H1 (cell line): Measurements from ENCODE around the gene SLC66A1. TPM values are rescaled to one million over a fixed set of nuclear protein-coding genes. Genes with fewer than 3 reads are reported as not detected.

ENCODE experiments used
- CTCF ChIA-PET: fragments of 300-600 bp; sonication (Branson Sonifier 250); formaldehyde crosslinking; loops from one replicate; lab custom pipeline; 2021; ENCODE audit not compliant: partially characterized antibody; lab: Charles Lee
- POLR2A ChIA-PET: fragments of 300-600 bp; sonication (Branson Sonifier 250); formaldehyde crosslinking; loops from one replicate; lab custom pipeline; 2021; ENCODE audit warnings: inconsistent platforms; ENCODE audit not compliant: partially characterized antibody; lab: Charles Lee
- DNase-seq, 2 experiments: peaks; one replicate each; pipeline versions ENCODE4 v3.0.0 to v3.0.0-alpha.2; 2010 to 2022; ENCODE audit warnings: low spot score in 2 of 2, low read depth in 1 of 2, mixed read lengths in 1 of 2
- FAIRE-seq: peaks from 2 replicates; lab custom pipeline; 2011; peaks lifted over from hg19 to GRCh38; lab: Jason Lieb, UNC
- H2AFZ ChIP-seq: 2 replicates; pipeline ENCODE4 v1.8.1; 2012; ENCODE audit warnings: low read length, inconsistent platforms
- H2AK5ac ChIP-seq: 2 replicates; pipeline ENCODE4 v1.6.1; 2013; ENCODE audit warnings: low read depth, low read length
- H2BK120ac ChIP-seq: replicated peaks from 2 replicates; pipeline ENCODE3; 2013; ENCODE audit warnings: low read depth, low read length, inconsistent platforms
- H2BK12ac ChIP-seq: 2 replicates; pipeline ENCODE4 v1.6.1; 2013; ENCODE audit warnings: low read depth, low read length
- H2BK15ac ChIP-seq: 2 replicates; pipeline ENCODE4 v1.6.1; 2013; ENCODE audit warnings: low read length
- H2BK20ac ChIP-seq: 2 replicates; pipeline ENCODE4 v1.6.1; 2013; ENCODE audit warnings: low read length
- H2BK5ac ChIP-seq: 2 replicates; pipeline ENCODE4 v1.6.1; 2013; ENCODE audit warnings: low read depth, low read length
- H3K14ac ChIP-seq: 2 replicates; pipeline ENCODE4 v1.6.1; 2013; ENCODE audit warnings: inconsistent platforms; ENCODE audit not compliant: insufficient read length
- H3K18ac ChIP-seq: 2 replicates; pipeline ENCODE4 v1.6.1; 2013; ENCODE audit warnings: low read length; ENCODE audit errors: extremely low read depth
- H3K23ac ChIP-seq: 2 replicates; pipeline ENCODE4 v1.6.1; 2013; ENCODE audit warnings: inconsistent platforms; ENCODE audit not compliant: insufficient read length
- H3K23me2 ChIP-seq: 2 replicates; pipeline ENCODE4 v1.6.1; 2013; ENCODE audit warnings: low read depth, low read length
- H3K27ac ChIP-seq: 2 replicates; pipeline ENCODE4 v1.6.1; 2011; ENCODE audit warnings: low read depth, low read length, inconsistent platforms
- H3K27me3 ChIP-seq, 4 experiments: replicated peaks in 1 of 4; 1 replicate in 1 of 4; 2 replicates in 3 of 4; pipeline versions ENCODE4 v1.6.1 to v1.8.1; 2011 to 2013; ENCODE audit warnings: low read length in 3 of 4, mild to moderate bottlenecking in 3 of 4, inconsistent platforms in 2 of 4, mixed read lengths in 2 of 4, moderate library complexity in 1 of 4; ENCODE audit not compliant: control insufficient read depth in 3 of 4, insufficient read depth in 3 of 4; ENCODE audit errors: extremely low read depth in 1 of 4
- H3K36me3 ChIP-seq, 4 experiments: 2 replicates each; pipeline versions ENCODE4 v1.6.1 to v1.8.1; 2011 to 2013; ENCODE audit warnings: mild to moderate bottlenecking in 4 of 4, low read length in 3 of 4, moderate library complexity in 2 of 4, control low read depth in 1 of 4, inconsistent platforms in 1 of 4; ENCODE audit not compliant: insufficient read depth in 4 of 4, control insufficient read depth in 2 of 4
- H3K4ac ChIP-seq: replicated peaks from 2 replicates; pipeline ENCODE3; 2013; ENCODE audit warnings: low read length, low read depth, mixed read lengths, inconsistent platforms; ENCODE audit not compliant: insufficient read length
- H3K4me1 ChIP-seq, 4 experiments: replicated peaks in 1 of 4; 1 replicate in 1 of 4; 2 replicates in 3 of 4; pipeline versions ENCODE4 v1.6.1 to v1.8.1; 2011 to 2013; ENCODE audit warnings: low read length in 3 of 4, inconsistent platforms in 2 of 4, mixed read lengths in 1 of 4; ENCODE audit not compliant: insufficient read depth in 4 of 4, control insufficient read depth in 3 of 4
- H3K4me2 ChIP-seq, 2 experiments: 2 replicates each; pipeline versions ENCODE4 v1.6.1 to v1.8.1; 2011 to 2013; ENCODE audit warnings: low read depth in 2 of 2, low read length in 2 of 2, control low read depth in 1 of 2, inconsistent platforms in 1 of 2, mild to moderate bottlenecking in 1 of 2; ENCODE audit not compliant: insufficient read depth in 1 of 2
- H3K4me3 ChIP-seq, 4 experiments: fragments of 200-600, 300-600 bp in 1 of 4; sonication (generic), shearing (Covaris generic), sonication (Bioruptor Twin) in 1 of 4; 2 replicates each; pipeline versions ENCODE4 v1.5.1 to v1.8.1; 2011 to 2016; ENCODE audit warnings: low read length in 4 of 4, low read depth in 3 of 4, control low read depth in 2 of 4, inconsistent platforms in 2 of 4, mild to moderate bottlenecking in 2 of 4, mixed read lengths in 1 of 4, moderate library complexity in 1 of 4; ENCODE audit not compliant: insufficient read depth in 2 of 4; ENCODE audit errors: extremely low read depth in 1 of 4
- H3K56ac ChIP-seq: replicated peaks from 2 replicates; pipeline ENCODE3; 2013; ENCODE audit warnings: low read depth, mild to moderate bottlenecking, mixed read lengths, low read length, inconsistent platforms; ENCODE audit not compliant: insufficient read length
- H3K79me1 ChIP-seq: 2 replicates; pipeline ENCODE4 v1.6.1; 2013; ENCODE audit warnings: low read depth, low read length, control low read depth
- H3K79me2 ChIP-seq, 2 experiments: 2 replicates each; pipeline versions ENCODE4 v1.6.1 to v1.8.1; 2012 to 2013; ENCODE audit warnings: low read length in 2 of 2, mild to moderate bottlenecking in 2 of 2, inconsistent platforms in 1 of 2; ENCODE audit not compliant: insufficient read depth in 2 of 2, control insufficient read depth in 1 of 2
- H3K9ac ChIP-seq, 4 experiments: replicated peaks in 1 of 4; 1 replicate in 1 of 4; 2 replicates in 3 of 4; pipeline versions ENCODE4 v1.6.1 to v1.8.1; 2011 to 2013; ENCODE audit warnings: low read depth in 3 of 4, low read length in 3 of 4, control low read depth in 2 of 4, mild to moderate bottlenecking in 2 of 4, moderate library complexity in 2 of 4, inconsistent platforms in 1 of 4; ENCODE audit errors: extremely low read depth in 1 of 4
- H3K9me3 ChIP-seq, 2 experiments: 2 replicates each; pipeline versions ENCODE4 v1.6.1 to v1.8.1; 2012 to 2013; ENCODE audit warnings: mild to moderate bottlenecking in 2 of 2, moderate library complexity in 2 of 2, control low read depth in 1 of 2, inconsistent platforms in 1 of 2, low read depth in 1 of 2, low read length in 1 of 2, mixed read lengths in 1 of 2; ENCODE audit not compliant: insufficient read depth in 2 of 2
- H4K20me1 ChIP-seq, 2 experiments: replicated peaks in 1 of 2; 2 replicates each; pipeline versions ENCODE3 to v1.8.1; 2011 to 2013; ENCODE audit warnings: inconsistent platforms in 2 of 2, low read length in 2 of 2, mild to moderate bottlenecking in 1 of 2; ENCODE audit not compliant: insufficient read depth in 2 of 2, control insufficient read depth in 1 of 2
- H4K5ac ChIP-seq: 2 replicates; pipeline ENCODE4 v1.6.1; 2013; ENCODE audit warnings: low read length, low read depth, mixed read lengths, inconsistent platforms; ENCODE audit not compliant: insufficient read length
- H4K8ac ChIP-seq: 2 replicates; pipeline ENCODE4 v1.8.0; 2013; ENCODE audit warnings: mild to moderate bottlenecking, moderate library complexity, low read length, inconsistent platforms; ENCODE audit not compliant: insufficient read depth; ENCODE audit errors: extremely low read depth
- H4K91ac ChIP-seq: replicated peaks from 2 replicates; pipeline ENCODE3; 2013; ENCODE audit warnings: low read length, mixed read lengths, inconsistent platforms; ENCODE audit not compliant: insufficient read length
- GABPA ChIP-seq: IDR thresholded peaks from 2 replicates; pipeline ENCODE4 v1.6.1; 2011; ENCODE audit warnings: mild to moderate bottlenecking, low read length, moderate library complexity, borderline replicate concordance; ENCODE audit not compliant: insufficient read depth
- NANOG ChIP-seq: IDR thresholded peaks from 2 replicates; pipeline ENCODE4 v1.6.1; 2011; ENCODE audit warnings: low read length, low read depth, mild to moderate bottlenecking, inconsistent platforms; ENCODE audit not compliant: insufficient read depth, poor library complexity, severe bottlenecking
- TBP ChIP-seq: IDR thresholded peaks from 2 replicates; pipeline ENCODE4 v1.6.1; 2011; ENCODE audit warnings: low read depth, low read length, improper control_type of control experiment
- WGBS, 2 experiments: shearing (Covaris generic) in 1 of 2; methylation state at CpG; one replicate each; pipeline versions ENCODE4 v1.1.6 to v1.1.7; 2013 to 2015; ENCODE audit warnings: low lambda C conversion rate in 2 of 2, mixed read lengths in 2 of 2, inconsistent platforms in 1 of 2, low coverage in 1 of 2, missing lambda C conversion rate in 1 of 2; ENCODE audit not compliant: insufficient replicate concordance in 2 of 2, insufficient coverage in 1 of 2, insufficient read length in 1 of 2; ENCODE audit errors: extremely low coverage in 1 of 2, missing lambda C conversion rate in 1 of 2; 5-methylcytosine and 5-hydroxymethylcytosine counted together
- polyA plus RNA-seq, 7 experiments: library from polyadenylated mRNA; depleted of rRNA in 3 of 7; stranded (reverse) in 5 of 7; unstranded in 2 of 7; fragments of >200 nt in 5 of 7; fragments of 200-250 nt in 2 of 7; gene quantifications; 1 replicate in 5 of 7; 2 replicates in 1 of 7; 4 replicates in 1 of 7; pipeline versions ENCODE4 v1.2.1 to v1.2.3, GENCODE V29; 2011 to 2013; ENCODE audit warnings: missing spikeins in 2 of 7, mixed read lengths in 2 of 7
- total RNA-seq: library from RNA; stranded (reverse); fragmentation: NEBNext Ultra II Directional; extraction: Animal tissue kit (Norgen Biotek cat#: 25700); gene quantifications from 2 replicates; pipeline ENCODE4 v1.2.1, GENCODE V29; 2021

SLC66A1 gene
- total and polyA plus RNA-seq, 2 of the 8 experiments (the other 6 are each of a cell fraction or from before 2014, with no cell fraction given), result 16.8 to 27.9 TPM

DNA sequence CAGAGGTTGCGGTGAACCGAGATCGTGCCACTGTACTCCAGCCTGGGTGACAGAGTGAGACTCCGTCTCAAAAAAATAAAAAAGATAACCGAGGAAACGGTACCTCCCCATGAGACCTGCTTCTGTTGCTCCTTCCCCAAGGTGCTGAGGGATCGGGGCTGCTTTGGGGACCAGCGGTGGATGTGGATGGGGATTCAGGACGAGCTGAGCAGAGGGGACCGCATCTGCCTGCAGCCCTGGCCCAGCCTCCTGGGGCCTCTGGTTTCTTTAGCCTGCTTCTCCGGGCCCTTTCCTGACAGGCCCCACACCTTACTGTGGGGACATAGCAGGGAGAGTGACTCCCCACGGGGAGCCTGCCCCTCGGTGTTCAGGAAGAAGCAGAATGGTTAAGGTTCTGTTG is 17.1 kb downstream of the SLC66A1 start:
- Histone ChIP-seq H3K27ac (no peak overlapping the region), H4K20me1 (peaks cover 0 to 11% of the 10 kb centered on the region in 2 experiments), H3K18ac (no peak overlapping the region), H3K4me2 (no peak overlapping the region), H3K23me2 (no peaks in the 10 kb centered on the region), H2BK120ac (no peak overlapping the region), H3K36me3 (peaks cover 5 to 16% (median 8%) of the 10 kb centered on the region in 4 experiments; a peak in 5 of 8 replicates), H3K23ac (no peak overlapping the region), H3K79me2 (no peaks in the 10 kb centered on the region), H2BK20ac (no peak overlapping the region), H3K9ac (no peak overlapping the region), H3K4me3 (no peak overlapping the region), H3K27me3 (no peaks in the 10 kb centered on the region), H3K56ac (no peak overlapping the region), H3K4ac (no peak overlapping the region), H3K4me1 (no peaks in the 10 kb centered on the region), H4K91ac (no peak overlapping the region), H2BK15ac (no peak overlapping the region), H2BK5ac (no peak overlapping the region), H3K9me3 (no peaks in the 10 kb centered on the region), H2AFZ (no peak overlapping the region), H3K79me1 (no peaks in the 10 kb centered on the region; the same call in 1 of the 2 replicates), H4K8ac (no peak overlapping the region), H2AK5ac (no peak overlapping the region), H2BK12ac (no peak overlapping the region), H3K14ac (no peak overlapping the region), H4K5ac (no peak overlapping the region)
- 93% methylated on average over 13 of the region's 13 CpGs; no CpG with 5 or more reads in 1 of the 2 experiments for WGBS, 2 experiments
- DNase-seq (no peak), FAIRE-seq (no peak)
- POLR2A ChIA-PET, result interaction anchor here (1.9 to 13.3 kb wide), 2 partner anchors 10 to 12 kb away, joined by 8 to 143 read pairs; partner anchors contain the start of genes AKR7A2 and SLC66A1
- TF ChIP-seq NANOG (no peak), TBP (no peak), GABPA (no peak)
- CTCF ChIA-PET, result interaction anchor here (1.0 kb wide), 1 partner anchor 111 kb away, joined by 5 read pairs; no protein-coding TSS in a partner anchor
